ENCODE data around the gene DIDO1. TPM values are rescaled to one million over a fixed set of nuclear protein-coding genes. Genes with fewer than 3 reads are reported as not detected.

Gene DIDO1
- total and polyA plus RNA-seq, 2 donors (not counting 1 experiment from before 2014, with no cell fraction given): 57.6 to 124 TPM

GRCh38 chr20:62969179-62969760 is 43.0 kb upstream of the DIDO1 start:
- Mint-ChIP-seq H3K4me1 (peaks cover 21% of the 10 kb centered on the region), H3K4me3 (no peak overlapping the region), H3K27ac (no peak overlapping the region), H3K9me3 (ENCODE audit: insufficient read depth) (no peaks in the 10 kb centered on the region), H3K27me3 (peaks cover 22% of the 10 kb centered on the region)
- Histone ChIP-seq H3K36me3 (replicated peaks in 1 of 2; ENCODE audit: control extremely low read depth in 1 of 2, control insufficient read depth in 1 of 2, extremely low read depth in 1 of 2, insufficient read depth in 2 of 2, low read length in 1 of 2) (peaks cover 0 to 12% of the 10 kb centered on the region in 2 experiments), H3K27me3 (replicated peaks in 1 of 4; ENCODE audit: control extremely low read depth in 1 of 4, control insufficient read depth in 3 of 4, insufficient read depth in 4 of 4, low read length in 3 of 4) (peaks cover 0 to 35% (median 15%) of the 10 kb centered on the region in 4 experiments), H3K79me2 (ENCODE audit: control insufficient read depth, insufficient read depth, low read length) (no peaks in the 10 kb centered on the region), H4K20me1 (ENCODE audit: control insufficient read depth, insufficient read depth, low read length, poor library complexity, severe bottlenecking) (peaks cover 9% of the 10 kb centered on the region), H2AFZ (ENCODE audit: insufficient read depth, low read depth, low read length, poor library complexity, severe bottlenecking) (no peak overlapping the region), H3K4me3 (ENCODE audit: control extremely low read depth in 1 of 5, extremely low read depth in 1 of 5, insufficient read depth in 1 of 5, low read depth in 2 of 5, low read length in 4 of 5) (no peak overlapping the region), H3K9me3 (ENCODE audit: control extremely low read depth in 1 of 3, control insufficient read depth in 2 of 3, insufficient read depth in 1 of 3, low read length in 2 of 3) (no peaks in the 10 kb centered on the region), H3K27ac (ENCODE audit: low read length in 2 of 2) (no peak overlapping the region), H3K4me2 (replicated peaks; ENCODE audit: low read depth, low read length, poor library complexity, severe bottlenecking) (no peak overlapping the region), H3K9ac (ENCODE audit: low read length) (no peak overlapping the region), H3K4me1 (ENCODE audit: control insufficient read depth in 2 of 2, insufficient read depth in 2 of 2, low read length in 2 of 2) (peaks cover 11 to 18% of the 10 kb centered on the region in 2 donors)
- no peak for DNase-seq
- no peak for TF ChIP-seq CTCF (IDR thresholded peaks at IDR 0.05)
- no peak for TF ChIP-seq EZH2 (IDR thresholded peaks at IDR 0.05; ENCODE audit: borderline replicate concordance, insufficient read depth, low read depth, low read length, poor library complexity, severe bottlenecking)
- 54% methylated on average over 13 of the region's 16 CpGs for WGBS (ENCODE audit: insufficient coverage)
- intact Hi-C loops (cut with micrococcal nuclease): no loop called here
- CTCF ChIA-PET: interaction anchor here (1.0 to 3.9 kb wide), 4 partner anchors 11 to 39 kb away, joined by 3 to 36 read pairs (median 4); no protein-coding TSS in a partner anchor
- no peak for ATAC-seq (ENCODE audit: low read depth)
- POLR2A ChIA-PET: no interaction called here

- no peaks in the 10 kb centered on the region for H3K9me3 Mint-ChIP-seq (ENCODE audit: insufficient read depth)
- no peak overlapping the region for H3K4me3 Mint-ChIP-seq
- Histone ChIP-seq H4K20me1 (ENCODE audit: control insufficient read depth, insufficient read depth, low read length, poor library complexity, severe bottlenecking) (peaks cover 9% of the 10 kb centered on the region), H3K27me3 (replicated peaks in 1 of 4; ENCODE audit: control extremely low read depth in 1 of 4, control insufficient read depth in 3 of 4, insufficient read depth in 4 of 4, low read length in 3 of 4) (peaks cover 0 to 29% (median 13%) of the 10 kb centered on the region in 4 experiments), H3K4me2 (replicated peaks; ENCODE audit: low read depth, low read length, poor library complexity, severe bottlenecking) (no peak overlapping the region), H3K36me3 (replicated peaks in 1 of 2; ENCODE audit: control extremely low read depth in 1 of 2, control insufficient read depth in 1 of 2, extremely low read depth in 1 of 2, insufficient read depth in 2 of 2, low read length in 1 of 2) (peaks cover 0 to 19% of the 10 kb centered on the region in 2 experiments), H3K79me2 (ENCODE audit: control insufficient read depth, insufficient read depth, low read length) (no peaks in the 10 kb centered on the region), H2AFZ (ENCODE audit: insufficient read depth, low read depth, low read length, poor library complexity, severe bottlenecking) (no peak overlapping the region), H3K4me3 (ENCODE audit: control extremely low read depth in 1 of 5, extremely low read depth in 1 of 5, insufficient read depth in 1 of 5, low read depth in 2 of 5, low read length in 4 of 5) (no peak overlapping the region), H3K9me3 (ENCODE audit: control extremely low read depth in 1 of 3, control insufficient read depth in 2 of 3, insufficient read depth in 1 of 3, low read length in 2 of 3) (no peaks in the 10 kb centered on the region), H3K4me1 (ENCODE audit: control insufficient read depth in 2 of 2, insufficient read depth in 2 of 2, low read length in 2 of 2) (peaks cover 11 to 14% of the 10 kb centered on the region in 2 donors), H3K27ac (ENCODE audit: low read length in 2 of 2) (no peak overlapping the region), H3K9ac (ENCODE audit: low read length) (no peak overlapping the region)
- TF ChIP-seq CTCF (IDR thresholded peaks at IDR 0.05) (no peak), EZH2 (IDR thresholded peaks at IDR 0.05; ENCODE audit: borderline replicate concordance, insufficient read depth, low read depth, low read length, poor library complexity, severe bottlenecking) (no peak)
- WGBS (ENCODE audit: insufficient coverage): 84% methylated on average over 8 of the region's 21 CpGs
- intact Hi-C loops (cut with micrococcal nuclease): no loop called here
- peaks cover 18% of the 10 kb centered on the region for H3K27me3 Mint-ChIP-seq
- no peak overlapping the region for H3K27ac Mint-ChIP-seq
- peaks cover 20% of the 10 kb centered on the region for H3K4me1 Mint-ChIP-seq
- DNase-seq: no peak
- no peak for ATAC-seq (ENCODE audit: low read depth)
- POLR2A ChIA-PET: no interaction called here
- CTCF ChIA-PET: interaction anchor here (1.0 to 3.9 kb wide), 5 partner anchors 12 to 40 kb away, joined by 3 to 36 read pairs (median 3); no protein-coding TSS in a partner anchor
These were observed 42.3 kb upstream of the DIDO1 start for GRCh38 chr20:62968378-62969178.

Measured in B cell (primary cell).